GM15510 (cell line): ENCODE results near the gene BTBD9.

Experiments used
- POLR2A ChIP-seq: IDR thresholded peaks from 3 replicates; pipeline ENCODE4 v1.6.1; 2011; ENCODE audit warnings: borderline replicate concordance; ENCODE audit not compliant: insufficient read length; ENCODE audit errors: extremely low read depth

Gene BTBD9

DNA sequence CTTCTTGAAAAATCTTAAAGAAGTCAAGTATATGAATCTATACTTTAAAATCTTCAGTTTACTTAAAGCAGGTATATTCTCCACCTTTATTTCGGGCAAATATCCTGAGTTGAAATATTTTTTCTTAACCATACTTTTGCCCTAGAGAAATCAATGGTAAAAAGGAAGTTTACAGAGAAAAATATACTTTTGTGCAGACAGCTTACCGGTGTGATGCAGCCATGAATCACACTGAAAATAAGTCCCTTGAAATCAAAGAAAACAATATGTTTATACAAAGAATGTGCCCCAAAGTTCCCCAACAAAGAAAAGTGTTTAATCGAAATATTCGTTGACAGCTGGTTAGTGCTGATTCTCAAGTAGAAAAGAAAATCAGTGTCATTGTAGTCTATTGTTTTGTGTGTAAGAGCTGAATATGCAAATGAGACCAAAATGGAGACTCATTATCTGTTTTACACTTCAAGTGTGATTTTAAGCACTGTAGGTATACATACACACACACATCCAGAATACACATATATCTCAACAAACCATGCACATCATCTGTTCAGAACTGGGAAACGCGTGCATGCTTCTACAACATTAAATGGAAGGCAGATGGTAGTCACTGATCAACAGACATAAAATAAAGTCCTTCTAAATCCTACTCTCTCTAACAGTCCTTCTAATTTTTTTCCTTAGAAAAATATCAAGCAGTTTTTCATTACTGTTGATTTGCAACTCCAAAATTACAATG lies 73.3 kb downstream of the BTBD9 start:
- no peak for TF ChIP-seq POLR2A

DNA sequence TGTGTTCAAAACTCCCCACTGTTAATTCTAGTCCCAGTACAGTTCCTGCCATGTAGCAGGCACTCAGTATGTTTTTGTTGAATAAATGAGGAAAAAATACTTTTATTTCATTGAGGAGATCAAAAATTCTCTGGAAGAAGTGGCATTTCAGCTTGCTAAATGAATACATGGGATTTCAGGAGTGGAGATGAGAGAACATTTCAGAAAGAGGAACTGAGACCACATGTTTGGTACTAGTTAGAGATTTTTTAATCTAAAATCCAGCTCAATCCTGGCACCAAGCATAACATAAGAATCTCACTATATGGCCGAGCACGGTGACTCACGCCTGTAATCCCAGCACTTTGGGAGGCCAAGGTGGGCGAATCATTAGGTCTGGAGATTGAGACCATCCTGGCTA lies 75.4 kb downstream of the BTBD9 start:
- TF ChIP-seq POLR2A = no peak

DNA sequence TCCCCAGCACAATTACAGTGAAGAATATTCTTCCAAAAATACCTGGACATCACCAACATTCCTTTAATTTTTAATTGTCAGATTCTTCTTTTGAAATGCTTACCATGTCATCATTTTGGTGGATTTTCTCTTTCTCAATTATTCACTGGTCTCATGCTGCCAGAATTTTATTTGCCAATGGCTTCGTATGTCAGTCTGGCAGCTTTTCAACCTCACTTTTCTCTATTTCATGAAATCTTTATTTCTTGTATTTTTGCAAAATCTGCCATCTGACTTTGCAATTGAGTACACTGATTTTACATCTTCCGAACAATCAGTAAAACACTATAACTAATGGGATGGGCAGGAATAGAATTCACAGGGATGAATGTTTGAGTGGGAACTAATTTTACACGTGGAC lies 84.1 kb downstream of the BTBD9 start:
- TF ChIP-seq POLR2A = no peak

DNA sequence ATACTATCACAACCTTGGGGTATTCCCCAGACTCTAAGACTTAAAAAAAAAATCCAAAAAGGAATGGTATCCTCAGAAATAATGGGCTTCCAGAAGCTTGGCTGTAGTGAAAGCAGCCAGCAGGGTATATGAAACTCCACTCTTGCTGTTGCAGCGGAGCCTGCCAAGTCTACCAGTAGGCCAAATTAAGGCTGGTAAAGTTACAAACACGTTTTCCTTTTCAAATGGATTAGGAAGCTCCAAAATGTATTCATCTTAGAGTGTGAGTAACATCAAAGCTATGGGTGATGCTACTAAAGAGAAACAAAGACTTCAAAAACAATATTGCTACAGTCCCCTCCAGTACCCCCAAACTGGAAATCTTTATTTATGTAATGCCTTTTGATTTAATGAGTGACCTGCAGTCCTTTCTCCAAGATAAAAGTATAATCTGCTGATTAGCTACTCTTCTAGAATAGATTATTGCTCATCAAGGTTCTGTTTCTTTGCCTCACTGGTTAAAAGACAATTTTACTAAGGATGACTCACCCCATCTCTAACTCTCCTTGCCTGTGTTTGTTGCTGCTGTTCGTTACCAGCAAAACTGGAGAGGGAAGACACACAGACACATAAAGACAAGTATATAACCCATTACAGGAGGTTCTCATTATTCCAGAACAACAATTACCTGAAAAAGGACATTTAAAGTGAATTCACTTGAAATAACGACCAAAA lies 84.9 kb downstream of the BTBD9 start:
- no peak for TF ChIP-seq POLR2A

DNA sequence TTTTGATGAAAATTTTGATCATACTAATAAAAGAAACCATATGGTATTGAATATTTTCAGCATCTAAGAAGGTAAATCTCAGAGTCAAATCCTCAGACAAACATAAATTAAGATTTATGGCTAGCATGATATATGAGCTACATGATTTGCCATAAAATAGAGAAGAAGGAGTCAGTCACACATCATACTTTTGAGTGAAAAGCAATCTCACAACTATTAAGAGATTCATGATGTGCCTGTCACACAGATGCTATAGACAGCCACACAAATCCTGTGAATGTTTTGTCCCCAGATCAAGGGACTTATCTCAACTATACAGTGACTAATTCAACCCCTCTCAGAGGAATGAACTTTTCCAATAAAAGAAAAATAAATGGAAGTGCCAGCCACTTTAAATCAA lies 85.7 kb downstream of the BTBD9 start:
- TF ChIP-seq POLR2A = no peak

DNA sequence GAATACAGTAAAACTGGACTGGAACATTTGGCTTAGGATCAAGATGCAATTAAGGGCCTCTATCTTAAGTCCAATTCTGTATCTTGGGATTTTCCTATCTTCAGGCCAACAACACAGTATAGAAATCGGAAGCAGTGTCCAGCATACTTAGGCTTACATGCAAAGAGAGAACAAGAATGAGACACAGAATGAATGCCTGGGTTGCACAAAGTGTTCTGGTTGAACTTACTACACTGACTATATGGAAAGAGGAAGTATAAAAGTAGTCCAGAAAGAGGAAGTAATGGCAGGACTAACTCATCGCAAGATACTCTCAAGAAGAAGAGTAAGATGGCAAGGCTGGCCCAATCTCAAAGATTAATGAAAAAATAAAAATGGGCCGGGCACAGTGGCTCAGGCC lies 87.6 kb downstream of the BTBD9 start:
- no peak for TF ChIP-seq POLR2A

DNA sequence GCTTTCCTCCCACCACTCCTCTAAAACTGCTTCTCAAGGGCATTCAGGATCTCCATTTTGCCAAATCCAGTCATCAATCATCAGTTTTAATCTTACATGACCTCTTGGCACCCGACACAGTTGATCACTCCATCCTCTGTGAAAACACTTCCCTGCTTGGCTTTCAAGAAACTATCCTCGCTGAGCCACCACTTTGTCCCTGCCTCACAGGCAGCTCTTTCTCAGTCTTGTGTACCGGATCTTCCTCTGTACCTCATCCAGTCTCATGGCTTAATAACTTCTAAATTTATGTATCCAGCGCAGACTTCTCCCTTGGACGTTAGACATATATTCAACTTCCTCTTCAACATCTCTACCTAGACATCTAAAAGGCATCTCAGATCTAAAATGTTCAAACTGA lies 89.9 kb downstream of the BTBD9 start:
- TF ChIP-seq POLR2A = no peak

DNA sequence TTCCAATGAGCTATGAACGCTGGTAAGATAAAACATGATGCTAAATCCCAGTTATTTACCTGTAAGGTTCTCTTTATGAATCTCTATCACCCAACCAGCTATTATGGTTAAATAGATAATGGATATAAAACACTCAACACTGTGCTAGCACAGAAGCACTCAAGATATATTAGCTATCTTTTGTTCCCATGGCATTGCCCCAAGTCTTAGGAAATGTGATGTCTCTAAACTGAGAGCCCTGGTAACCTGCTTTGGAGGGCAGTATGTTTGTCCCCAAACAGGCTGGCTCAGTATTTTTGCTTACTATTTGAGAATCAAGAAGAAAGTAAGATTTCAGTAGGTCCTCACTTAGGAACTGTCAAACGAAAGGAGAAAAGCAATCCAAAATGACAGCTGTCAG lies 90.5 kb downstream of the BTBD9 start:
- TF ChIP-seq POLR2A = no peak

DNA sequence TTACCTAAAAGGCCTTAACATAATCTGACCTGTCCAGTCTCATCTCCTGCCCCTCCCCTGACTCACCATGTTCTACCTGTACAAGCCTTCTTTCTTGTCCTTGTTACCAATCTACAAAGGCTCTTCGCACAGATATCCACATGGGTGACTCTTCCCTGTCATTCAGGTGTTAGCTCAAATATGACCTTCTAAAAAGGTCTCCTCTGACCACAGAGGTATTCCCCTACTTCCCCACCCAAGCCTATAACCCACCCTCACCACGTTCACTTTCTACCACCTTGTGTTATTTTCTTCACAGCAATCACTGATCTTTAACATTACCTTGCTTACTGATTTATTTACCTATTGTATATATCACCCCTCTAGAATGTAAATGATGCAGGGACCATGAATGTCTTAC lies 96.7 kb downstream of the BTBD9 start:
- TF ChIP-seq POLR2A = no peak

DNA sequence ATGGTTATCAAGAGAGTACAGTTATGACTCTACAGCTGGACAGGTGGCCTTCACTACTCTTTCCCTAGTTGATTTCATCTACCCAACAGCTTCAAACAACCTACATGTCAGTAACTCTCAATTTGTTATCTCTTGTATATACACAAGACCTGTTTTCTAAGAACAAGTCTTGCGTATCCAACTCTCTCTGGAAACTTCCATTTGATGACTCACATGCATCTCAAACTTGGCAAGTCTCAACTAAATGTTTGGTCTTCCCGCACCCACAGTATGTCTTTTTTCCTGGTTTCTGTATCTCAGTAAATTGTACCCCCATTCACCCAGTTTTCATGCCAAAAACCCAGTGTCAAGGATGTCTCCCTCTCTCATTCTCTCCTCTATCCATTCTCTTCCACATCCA lies 97.7 kb downstream of the BTBD9 start:
- TF ChIP-seq POLR2A = no peak

DNA sequence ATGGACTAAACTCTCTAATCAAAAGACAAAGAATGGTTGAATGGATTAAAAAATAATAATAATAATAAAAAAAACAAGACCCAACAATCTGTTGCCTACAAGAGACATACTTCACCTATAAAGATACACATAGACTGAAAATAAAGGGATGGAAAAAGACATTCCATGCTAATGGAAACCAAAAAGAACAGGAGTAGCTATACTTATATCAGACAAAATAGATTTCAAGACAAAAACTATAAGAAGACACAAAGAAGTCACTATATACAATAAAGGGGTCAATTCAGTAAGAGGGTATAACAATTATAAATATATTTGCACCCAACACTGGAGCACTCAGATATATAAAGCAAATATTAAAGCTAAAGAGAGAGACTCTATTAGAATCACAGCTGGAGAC lies 106.7 kb downstream of the BTBD9 start:
- no peak for TF ChIP-seq POLR2A

DNA sequence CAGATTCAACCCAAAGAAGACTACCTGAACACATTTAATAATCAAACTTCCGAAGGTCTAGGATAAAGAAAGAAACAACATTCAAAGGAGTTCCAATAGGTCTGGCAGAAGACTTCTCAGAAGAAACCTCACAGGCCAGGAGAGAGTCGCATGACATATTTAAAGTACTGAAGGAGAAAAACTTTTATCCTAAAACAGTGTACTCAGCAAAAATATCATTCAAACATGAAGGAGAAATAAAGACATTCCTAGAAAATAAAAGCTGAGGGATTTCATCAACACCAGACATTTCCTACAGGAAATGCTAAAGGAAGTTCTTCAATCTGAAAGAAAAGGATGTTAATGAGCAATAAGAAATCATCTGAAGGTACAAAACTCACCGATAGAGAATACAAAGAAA lies 108.6 kb downstream of the BTBD9 start:
- no peak for TF ChIP-seq POLR2A

DNA sequence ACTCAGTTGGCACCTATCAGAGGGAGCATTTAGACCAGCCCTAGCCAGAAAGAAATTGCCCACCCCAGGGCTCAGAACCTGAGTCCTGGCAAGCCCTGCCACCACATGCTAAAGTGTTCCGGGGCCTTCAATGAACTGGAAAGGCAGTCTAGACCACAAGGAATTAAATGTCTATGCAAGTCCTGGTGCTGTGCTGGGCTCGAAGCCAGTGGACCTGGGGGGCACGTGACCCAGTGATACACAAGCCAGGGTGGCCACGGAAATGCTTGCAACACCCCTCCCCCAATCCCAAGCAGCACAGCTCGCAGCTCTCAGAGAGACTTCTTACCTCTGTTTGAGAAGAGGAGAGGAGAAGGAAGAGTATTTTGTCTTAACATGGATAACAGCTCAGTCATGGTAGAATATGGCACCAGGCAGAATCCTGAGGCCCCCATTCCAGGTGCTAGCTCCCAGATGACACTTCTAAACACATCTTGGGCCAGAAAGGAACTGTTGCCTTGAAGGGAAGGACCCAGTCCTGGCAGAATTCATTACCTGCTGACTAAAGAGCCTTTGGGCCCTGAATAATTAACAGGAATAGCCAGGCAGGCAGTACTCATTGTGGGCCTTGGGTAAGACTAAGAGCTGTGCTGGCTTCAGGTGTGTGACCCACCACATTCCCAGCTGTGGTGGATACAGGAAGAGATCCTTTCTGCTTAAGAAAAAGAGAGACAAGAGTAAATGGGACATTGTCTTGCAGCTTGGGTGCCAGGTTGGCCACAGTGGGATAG lies 111.3 kb downstream of the BTBD9 start:
- no peak for TF ChIP-seq POLR2A

DNA sequence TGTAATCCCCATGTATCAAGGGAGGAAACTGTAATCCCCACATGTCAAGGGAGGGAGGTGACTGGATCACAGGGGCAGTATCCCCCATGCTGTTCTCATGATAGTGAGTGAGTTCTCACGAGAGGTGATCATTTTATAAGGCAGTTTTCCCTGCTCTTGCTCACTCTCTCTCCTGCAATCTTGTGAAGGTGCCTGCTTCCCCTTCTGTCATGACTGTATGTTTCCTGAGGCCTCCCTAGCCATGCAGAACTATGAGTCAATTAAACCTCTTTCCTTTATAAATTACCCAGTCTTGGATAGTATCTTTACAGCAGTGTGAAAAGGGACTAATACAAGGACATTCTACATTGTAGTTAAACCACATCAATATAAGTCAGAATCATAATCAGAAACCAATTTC lies 112.4 kb downstream of the BTBD9 start:
- TF ChIP-seq POLR2A = no peak

DNA sequence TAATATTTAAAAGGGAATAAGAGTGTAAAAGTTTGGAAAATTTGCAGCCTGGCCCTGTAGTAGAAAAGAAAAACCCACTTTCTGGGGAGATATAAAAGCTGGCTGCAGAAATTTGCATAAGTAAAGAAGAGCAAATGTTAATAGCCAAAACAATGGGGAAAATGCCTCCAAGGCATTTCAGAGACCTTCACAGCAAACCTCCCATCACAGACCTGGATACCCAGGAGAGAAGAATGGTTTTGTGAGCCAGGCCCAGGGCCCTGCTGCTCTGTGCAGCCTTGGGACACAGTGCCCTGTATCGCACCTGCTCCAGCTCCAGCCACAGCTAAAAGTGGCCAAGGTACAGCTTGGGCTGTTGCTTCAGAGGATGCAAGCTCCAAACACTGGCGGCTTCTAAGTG lies 113.8 kb downstream of the BTBD9 start:
- TF ChIP-seq POLR2A = no peak

DNA sequence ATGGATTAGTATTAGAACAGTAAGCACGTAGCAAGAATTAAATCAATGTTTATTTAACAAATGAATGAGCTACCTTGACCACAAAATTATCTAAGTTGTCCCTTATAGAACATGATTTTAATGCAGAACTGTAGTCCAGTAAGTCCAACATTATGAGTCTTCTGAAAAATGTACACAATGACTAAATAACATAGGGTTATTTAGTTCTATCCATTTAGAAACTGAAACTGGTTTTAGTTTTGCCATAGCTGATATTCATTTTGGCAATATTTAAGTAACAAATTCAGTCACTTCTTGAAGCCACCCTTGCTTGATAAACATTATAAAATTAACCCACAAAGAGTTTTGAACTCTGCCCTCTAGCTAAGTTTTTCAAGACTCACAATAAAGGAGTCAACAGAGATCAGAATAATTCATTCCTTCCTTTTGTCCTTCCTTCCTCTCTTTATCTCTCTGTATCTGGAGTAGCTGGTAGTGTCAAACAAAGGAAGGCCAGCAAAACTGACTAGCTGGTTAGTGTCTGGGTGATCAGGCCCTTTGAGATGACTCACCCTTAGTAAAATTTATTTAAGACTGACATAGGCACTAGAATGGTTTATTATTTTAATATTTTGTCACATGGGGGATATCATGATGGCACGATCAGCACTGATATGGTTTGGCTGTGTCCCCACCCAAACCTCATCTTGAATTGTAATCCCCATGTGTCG lies 115.1 kb downstream of the BTBD9 start:
- TF ChIP-seq POLR2A = no peak

DNA sequence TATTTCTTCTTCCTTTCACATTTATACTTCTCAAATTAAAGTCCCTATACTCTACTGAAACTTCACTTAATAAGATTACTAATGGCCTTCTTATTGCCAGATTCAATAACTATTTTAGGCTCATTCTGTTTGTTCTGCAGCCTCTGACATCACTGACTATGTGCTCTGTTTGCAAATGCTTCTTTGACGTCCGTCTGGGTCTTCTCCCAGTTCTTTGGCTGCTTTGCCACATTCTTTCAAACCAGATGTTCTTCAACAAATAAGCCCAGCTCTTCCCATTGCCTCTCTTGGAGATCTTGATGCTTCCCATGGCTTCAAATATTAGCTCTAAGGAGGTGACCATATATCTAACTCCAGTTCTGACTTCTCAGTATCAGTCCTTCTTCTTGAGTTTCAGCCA lies 117.4 kb downstream of the BTBD9 start:
- no peak for TF ChIP-seq POLR2A
